HG02798 (cell line): ENCODE results near the gene PLAC9.

Experiments
- ATAC-seq: cut with Tn5 transposase; IDR thresholded peaks from one replicate; pipeline ENCODE4 v1.9.1; 2021; ENCODE audit warnings: mild to moderate bottlenecking; ENCODE audit not compliant: unreplicated experiment, poor library complexity

Gene PLAC9

GRCh38 chr10:80176526-80176925 is 44.0 kb downstream of the PLAC9 start:
- no peak for ATAC-seq

DNA sequence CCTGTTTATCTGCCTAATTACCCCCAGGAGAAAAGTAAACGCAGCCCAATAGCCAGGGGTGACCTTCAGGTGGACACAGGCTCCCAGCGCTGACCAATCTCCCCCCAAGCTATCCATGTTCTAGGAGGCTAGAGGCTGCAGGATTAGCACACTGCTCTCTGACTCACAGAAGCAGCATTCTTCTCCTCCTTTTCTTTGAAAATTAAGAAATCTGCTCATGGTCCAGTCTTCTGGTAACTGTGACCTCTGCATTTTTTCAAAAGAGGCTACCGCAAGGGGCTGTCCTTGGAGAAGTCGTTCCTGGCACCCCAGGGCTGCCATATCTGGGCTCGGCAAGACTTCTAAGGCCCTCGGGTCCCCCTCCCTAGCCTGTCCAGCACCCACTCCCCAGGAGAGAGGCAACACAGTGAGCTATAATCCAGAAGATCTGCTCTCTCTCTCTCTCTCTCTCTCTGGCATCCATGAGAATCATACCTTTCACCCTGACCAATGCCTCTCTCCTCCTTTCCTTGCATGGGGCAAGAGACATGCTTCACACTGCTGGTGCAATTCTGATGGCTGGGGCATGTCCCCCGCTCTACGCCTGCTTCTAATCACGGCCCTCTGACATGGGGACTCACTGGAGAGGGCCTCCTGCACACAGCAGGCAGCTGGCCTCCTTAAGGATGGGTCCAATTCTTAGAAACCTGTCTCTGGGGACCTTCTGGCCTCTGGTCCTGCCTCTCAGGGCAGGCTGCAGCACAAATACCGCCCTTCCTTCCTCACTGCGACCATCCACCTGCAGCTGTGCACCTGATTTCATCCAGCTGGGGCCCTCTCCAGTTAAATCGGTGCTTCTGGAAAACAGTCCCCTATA is 45.5 kb downstream of the PLAC9 start:
- no peak for ATAC-seq

GRCh38 chr10:80182986-80183385 is 50.5 kb downstream of the PLAC9 start:
- no peak for ATAC-seq

- no peak for ATAC-seq
Observed at GRCh38 chr10:80183436-80183835, 50.9 kb downstream of the PLAC9 start.

DNA sequence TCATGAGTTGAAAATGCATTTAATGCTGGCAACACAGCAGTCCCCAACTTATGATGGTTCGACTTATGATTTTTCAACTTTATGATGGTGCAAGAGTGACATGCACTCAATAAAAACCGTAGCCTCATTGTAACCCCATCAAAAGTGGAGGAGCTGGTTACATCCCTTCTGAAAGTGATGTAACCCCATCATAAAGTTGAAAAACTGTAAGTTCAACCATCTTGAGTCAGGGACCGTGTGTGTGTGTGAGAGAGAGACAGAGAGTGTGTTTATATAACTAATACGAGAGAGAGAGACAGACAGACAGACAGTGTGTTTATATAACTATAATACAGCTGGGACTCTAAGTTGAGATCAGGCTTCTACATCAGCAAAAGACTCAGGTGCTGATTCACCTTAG is 51.8 kb downstream of the PLAC9 start:
- ATAC-seq = no peak

GRCh38 chr10:80185578-80186299 is 53.2 kb downstream of the PLAC9 start:
- ATAC-seq = no peak

GRCh38 chr10:80186364-80187012 is 54.0 kb downstream of the PLAC9 start:
- ATAC-seq = no peak

DNA sequence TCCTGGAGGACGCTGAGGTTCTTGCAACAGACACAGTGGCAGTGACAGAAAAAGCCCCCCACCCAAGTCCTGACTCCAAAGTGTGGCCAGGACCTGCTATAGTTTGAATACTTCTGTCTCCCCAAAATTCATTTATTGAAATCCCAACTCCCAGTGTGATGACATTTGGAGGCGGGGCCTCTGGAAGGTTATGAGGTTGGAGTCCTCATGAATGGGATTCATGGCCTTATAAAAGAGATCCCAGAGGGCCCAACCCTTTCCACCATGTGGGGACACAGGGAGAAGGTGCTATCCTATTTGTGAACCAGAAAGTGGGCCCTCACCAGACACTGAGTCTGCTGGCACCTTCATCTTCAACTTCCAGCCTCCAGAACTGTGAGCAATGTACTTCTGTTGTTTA is 54.5 kb downstream of the PLAC9 start:
- no peak for ATAC-seq

DNA sequence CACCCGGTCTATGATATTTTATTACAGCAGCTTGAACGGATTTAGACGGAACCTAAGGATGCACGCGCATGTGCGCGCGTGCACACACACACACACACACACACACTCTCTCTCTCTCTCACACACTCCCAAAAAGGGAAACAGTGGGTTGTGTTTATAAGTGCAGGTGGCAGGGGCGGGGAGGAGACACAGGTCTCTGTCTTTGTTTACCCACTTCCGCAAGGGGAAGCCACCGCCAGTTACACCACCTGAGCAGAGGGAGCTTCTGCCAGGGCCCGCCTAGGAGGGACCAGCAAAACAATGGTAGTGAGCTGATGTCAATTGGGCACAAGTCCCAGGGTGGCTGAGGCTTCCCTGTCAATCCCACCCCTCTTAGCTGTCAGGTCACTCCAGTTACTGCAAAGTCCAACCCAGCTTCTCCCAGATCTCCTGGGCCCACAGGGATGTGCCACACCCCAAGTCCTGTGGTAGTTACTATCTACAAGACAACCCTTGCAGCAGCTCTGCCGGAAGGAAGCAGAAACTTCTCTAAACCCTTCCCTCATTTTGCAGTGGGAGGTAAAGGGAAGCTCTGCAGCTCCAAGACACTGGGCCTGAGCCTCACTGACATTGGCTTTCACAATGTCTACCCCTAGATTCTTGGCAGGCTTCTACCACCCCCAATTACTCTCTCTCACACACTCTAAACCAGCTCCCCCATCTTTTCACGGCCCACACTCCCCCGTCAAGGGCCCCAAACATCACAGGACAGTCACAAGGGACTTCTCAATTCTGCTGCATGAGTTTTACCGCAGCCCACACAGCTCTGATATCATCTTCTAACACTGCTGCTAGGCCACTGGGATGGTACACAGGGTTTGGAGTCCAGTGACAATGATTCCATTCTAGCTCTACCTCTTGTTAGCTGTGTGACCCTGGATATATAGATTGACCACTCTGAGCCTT is 55.2 kb downstream of the PLAC9 start:
- ATAC-seq = peak; percentile 91

DNA sequence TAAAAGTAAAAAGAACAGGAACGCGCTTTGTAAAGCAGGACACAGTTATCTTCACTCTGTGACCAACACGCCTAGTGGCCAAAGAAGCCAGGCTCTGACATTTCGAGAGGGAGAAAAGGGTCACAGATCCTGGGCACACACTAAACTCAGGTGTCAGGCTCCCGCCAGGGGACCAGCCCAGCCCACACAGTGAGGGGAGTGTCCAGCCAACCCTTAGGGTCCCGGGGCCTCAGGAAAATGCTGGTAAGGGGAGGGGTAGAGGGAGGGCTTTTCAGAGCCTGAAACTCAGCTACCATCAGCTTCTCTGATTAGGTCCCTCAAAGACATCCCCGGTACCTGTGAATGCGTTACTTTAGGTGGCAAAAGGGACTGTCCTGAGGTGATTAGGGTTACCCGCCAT is 56.2 kb downstream of the PLAC9 start:
- no peak for ATAC-seq

- ATAC-seq = no peak
Observed at GRCh38 chr10:80191589-80192270, 59.2 kb downstream of the PLAC9 start.

DNA sequence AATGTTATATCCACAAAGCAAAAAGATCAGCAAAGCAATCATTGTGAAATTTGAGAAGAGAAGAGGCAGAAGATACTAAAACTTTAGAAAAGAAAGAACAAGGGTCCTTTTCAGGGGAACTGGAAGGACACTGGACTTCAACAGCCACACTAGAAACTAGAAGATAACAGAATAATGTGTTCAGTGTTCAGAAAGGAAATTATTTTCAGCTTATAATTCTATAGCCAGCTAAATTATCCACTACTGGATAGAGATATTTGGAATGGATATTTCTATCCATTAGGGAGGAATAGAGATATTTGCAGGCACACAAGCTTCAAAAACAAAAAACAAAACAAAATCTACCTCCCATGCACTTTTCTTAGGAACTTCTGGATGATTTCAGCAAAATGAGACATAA is 60.0 kb downstream of the PLAC9 start:
- ATAC-seq = no peak

DNA sequence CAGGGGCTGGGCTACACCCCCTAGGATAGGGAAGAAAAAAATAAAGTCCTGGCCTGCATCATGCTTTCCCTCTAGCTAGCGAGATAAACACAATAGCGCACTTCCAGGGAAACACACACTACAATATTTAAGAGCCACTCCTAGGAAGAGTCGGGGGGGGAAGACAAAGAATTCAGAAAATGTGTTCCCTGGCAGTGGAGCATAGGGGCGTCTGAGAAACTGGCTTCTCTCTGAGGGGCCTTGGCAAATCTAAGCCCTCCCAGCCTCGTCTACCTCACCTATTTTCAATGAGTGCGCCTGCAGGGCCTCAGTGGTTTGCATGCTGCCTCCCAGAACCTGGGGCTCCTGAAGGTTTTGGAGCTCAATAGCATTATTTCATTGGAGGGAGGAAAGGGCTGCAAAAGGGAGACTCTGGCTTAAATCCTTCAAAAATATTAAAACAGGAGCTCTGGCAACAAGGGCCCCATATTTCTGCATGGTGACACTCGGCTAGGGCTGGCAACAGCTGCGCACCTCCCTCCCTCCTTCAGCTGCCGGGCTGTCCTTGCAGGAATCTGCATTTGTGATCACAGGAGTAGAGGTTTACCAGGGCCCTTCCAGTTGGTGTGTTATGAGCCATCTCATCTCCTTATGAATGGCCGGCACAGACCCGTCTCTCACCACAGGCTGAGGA is 62.0 kb downstream of the PLAC9 start:
- ATAC-seq = no peak
